ENCODE results near the gene CCDC92B. TPM values are rescaled to one million over a fixed set of nuclear protein-coding genes. Genes with fewer than 3 reads are reported as not detected.

CCDC92B gene
- total and polyA plus RNA-seq, 10 of the 15 experiments (the other 5 are each of a cell fraction or from before 2014, with no cell fraction given), result not detected

DNA sequence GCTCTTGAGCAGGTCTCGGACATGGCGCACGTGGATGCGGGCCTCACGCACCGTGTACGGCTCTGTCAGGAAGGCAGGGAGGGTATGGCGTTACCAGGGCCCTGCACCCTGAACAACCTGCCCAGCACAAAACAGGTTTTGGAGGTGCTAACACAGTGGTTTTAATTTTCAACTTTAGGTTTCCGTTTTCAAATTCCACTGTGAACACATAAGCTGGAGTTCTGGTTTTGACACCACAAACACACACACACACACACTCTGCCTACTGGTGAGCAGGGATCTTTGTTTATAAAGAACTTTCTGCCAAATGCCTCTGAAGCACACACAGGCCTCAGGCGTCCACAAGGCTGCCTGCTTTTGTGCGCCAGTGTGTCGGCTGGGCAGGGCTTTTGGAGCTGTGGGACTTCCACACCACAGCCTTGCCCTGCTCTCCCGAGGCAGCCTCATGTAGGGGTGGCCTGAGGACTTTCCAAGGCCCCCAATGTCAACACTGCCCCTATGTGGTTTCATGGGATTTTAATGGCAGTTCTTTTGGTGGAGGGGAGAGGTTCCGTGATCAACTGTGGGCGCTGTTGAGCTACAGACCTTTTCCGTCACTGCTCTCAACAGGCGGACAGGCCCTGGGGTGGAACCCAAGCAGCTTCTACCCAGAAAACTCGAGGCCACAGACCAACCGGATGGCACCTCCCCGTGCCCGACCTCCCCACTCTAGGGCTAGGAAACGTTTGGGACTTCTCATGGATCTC is 47.3 kb downstream of the CCDC92B start:
- Histone ChIP-seq H3K79me2 (ENCODE audit: control insufficient read depth, insufficient read depth, low read length) (peaks cover 21% of the 10 kb centered on the region), H3K4me1 (ENCODE audit: control insufficient read depth, insufficient read depth, low read length) (no peaks in the 10 kb centered on the region), H2AFZ (ENCODE audit: control insufficient read depth, low read depth, low read length) (no peak overlapping the region), H3K4me3 (no peak overlapping the region), H3K9me3 (replicated peaks; ENCODE audit: control insufficient read depth, insufficient read depth, low read length) (no peaks in the 10 kb centered on the region), H3K36me3 (ENCODE audit: control insufficient read depth in 2 of 2, insufficient read depth in 2 of 2, low read length in 1 of 2) (peaks cover 9 to 58% of the 10 kb centered on the region in 2 experiments; a peak in 3 of 4 replicates), H3K9ac (ENCODE audit: control insufficient read depth, insufficient read depth, low read length) (no peak overlapping the region), H3K27ac (ENCODE audit: control insufficient read depth, insufficient read depth) (no peak overlapping the region), H3K4me2 (ENCODE audit: control insufficient read depth, insufficient read depth) (no peak overlapping the region), H3K27me3 (replicated peaks in 1 of 2; ENCODE audit: control insufficient read depth in 2 of 2, insufficient read depth in 2 of 2, low read length in 1 of 2) (no peaks in the 10 kb centered on the region), H4K20me1 (ENCODE audit: control insufficient read depth, insufficient read depth) (peaks cover 5% of the 10 kb centered on the region; the same call in 1 of the 2 replicates)
- POLR2A ChIA-PET, result no interaction called here
- BruUV-seq (replicated peaks), result no TSS peak
- ATAC-seq, result no peak
- 88% methylated on average over 22 of the region's 22 CpGs for WGBS (ENCODE audit: insufficient coverage, insufficient replicate concordance, low lambda C conversion rate, missing lambda C conversion rate)
- CTCF ChIA-PET, result no interaction called here
- no peak for TF ChIP-seq CREB1 (IDR thresholded peaks at IDR 0.05; ENCODE audit: low read depth)
- no peak for TF ChIP-seq YY1 (IDR thresholded peaks at IDR 0.05; ENCODE audit: low read depth, low read length)
- no peak for TF ChIP-seq ZBED1 (IDR thresholded peaks at IDR 0.05; ENCODE audit: borderline replicate concordance)
- no peak for TF ChIP-seq SMC3 (IDR thresholded peaks at IDR 0.05; ENCODE audit: borderline replicate concordance, low read length)
- TF ChIP-seq, protein P1, sequence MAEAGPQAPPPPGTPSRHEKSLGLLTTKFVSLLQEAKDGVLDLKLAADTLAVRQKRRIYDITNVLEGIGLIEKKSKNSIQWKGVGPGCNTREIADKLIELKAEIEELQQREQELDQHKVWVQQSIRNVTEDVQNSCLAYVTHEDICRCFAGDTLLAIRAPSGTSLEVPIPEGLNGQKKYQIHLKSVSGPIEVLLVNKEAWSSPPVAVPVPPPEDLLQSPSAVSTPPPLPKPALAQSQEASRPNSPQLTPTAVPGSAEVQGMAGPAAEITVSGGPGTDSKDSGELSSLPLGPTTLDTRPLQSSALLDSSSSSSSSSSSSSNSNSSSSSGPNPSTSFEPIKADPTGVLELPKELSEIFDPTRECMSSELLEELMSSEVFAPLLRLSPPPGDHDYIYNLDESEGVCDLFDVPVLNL (IDR thresholded peaks at IDR 0.05; ENCODE audit: low read depth, low read length), result no peak
- no peak for TF ChIP-seq RELA (IDR thresholded peaks at IDR 0.05; ENCODE audit: borderline replicate concordance, partially characterized antibody)
- TF ChIP-seq, protein P2, sequence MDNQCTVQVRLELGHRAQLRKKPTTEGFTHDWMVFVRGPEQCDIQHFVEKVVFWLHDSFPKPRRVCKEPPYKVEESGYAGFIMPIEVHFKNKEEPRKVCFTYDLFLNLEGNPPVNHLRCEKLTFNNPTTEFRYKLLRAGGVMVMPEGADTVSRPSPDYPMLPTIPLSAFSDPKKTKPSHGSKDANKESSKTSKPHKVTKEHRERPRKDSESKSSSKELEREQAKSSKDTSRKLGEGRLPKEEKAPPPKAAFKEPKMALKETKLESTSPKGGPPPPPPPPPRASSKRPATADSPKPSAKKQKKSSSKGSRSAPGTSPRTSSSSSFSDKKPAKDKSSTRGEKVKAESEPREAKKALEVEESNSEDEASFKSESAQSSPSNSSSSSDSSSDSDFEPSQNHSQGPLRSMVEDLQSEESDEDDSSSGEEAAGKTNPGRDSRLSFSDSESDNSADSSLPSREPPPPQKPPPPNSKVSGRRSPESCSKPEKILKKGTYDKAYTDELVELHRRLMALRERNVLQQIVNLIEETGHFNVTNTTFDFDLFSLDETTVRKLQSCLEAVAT (IDR thresholded peaks at IDR 0.05), result no peak
- no peak for TF ChIP-seq NFYB (IDR thresholded peaks at IDR 0.05; ENCODE audit: insufficient read depth, low read depth, low read length)
- no peak for TF ChIP-seq EZH2 (IDR thresholded peaks at IDR 0.05; ENCODE audit: borderline replicate concordance, control insufficient read depth, low read depth, low read length)
- TF ChIP-seq, protein P3, sequence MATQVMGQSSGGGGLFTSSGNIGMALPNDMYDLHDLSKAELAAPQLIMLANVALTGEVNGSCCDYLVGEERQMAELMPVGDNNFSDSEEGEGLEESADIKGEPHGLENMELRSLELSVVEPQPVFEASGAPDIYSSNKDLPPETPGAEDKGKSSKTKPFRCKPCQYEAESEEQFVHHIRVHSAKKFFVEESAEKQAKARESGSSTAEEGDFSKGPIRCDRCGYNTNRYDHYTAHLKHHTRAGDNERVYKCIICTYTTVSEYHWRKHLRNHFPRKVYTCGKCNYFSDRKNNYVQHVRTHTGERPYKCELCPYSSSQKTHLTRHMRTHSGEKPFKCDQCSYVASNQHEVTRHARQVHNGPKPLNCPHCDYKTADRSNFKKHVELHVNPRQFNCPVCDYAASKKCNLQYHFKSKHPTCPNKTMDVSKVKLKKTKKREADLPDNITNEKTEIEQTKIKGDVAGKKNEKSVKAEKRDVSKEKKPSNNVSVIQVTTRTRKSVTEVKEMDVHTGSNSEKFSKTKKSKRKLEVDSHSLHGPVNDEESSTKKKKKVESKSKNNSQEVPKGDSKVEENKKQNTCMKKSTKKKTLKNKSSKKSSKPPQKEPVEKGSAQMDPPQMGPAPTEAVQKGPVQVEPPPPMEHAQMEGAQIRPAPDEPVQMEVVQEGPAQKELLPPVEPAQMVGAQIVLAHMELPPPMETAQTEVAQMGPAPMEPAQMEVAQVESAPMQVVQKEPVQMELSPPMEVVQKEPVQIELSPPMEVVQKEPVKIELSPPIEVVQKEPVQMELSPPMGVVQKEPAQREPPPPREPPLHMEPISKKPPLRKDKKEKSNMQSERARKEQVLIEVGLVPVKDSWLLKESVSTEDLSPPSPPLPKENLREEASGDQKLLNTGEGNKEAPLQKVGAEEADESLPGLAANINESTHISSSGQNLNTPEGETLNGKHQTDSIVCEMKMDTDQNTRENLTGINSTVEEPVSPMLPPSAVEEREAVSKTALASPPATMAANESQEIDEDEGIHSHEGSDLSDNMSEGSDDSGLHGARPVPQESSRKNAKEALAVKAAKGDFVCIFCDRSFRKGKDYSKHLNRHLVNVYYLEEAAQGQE (IDR thresholded peaks at IDR 0.05; ENCODE audit: low read depth, low read length), result no peak
- TF ChIP-seq ZNF24 (IDR thresholded peaks at IDR 0.05), result no peak
- TF ChIP-seq FOS (IDR thresholded peaks at IDR 0.05; ENCODE audit: borderline replicate concordance, extremely low read depth, insufficient read length), result no peak
- TF ChIP-seq, protein P4, sequence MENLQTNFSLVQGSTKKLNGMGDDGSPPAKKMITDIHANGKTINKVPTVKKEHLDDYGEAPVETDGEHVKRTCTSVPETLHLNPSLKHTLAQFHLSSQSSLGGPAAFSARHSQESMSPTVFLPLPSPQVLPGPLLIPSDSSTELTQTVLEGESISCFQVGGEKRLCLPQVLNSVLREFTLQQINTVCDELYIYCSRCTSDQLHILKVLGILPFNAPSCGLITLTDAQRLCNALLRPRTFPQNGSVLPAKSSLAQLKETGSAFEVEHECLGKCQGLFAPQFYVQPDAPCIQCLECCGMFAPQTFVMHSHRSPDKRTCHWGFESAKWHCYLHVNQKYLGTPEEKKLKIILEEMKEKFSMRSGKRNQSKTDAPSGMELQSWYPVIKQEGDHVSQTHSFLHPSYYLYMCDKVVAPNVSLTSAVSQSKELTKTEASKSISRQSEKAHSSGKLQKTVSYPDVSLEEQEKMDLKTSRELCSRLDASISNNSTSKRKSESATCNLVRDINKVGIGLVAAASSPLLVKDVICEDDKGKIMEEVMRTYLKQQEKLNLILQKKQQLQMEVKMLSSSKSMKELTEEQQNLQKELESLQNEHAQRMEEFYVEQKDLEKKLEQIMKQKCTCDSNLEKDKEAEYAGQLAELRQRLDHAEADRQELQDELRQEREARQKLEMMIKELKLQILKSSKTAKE (IDR thresholded peaks at IDR 0.05; ENCODE audit: low read depth, poor library complexity, severe bottlenecking), result no peak
- TF ChIP-seq PAX5 (IDR thresholded peaks at IDR 0.05; ENCODE audit: borderline replicate concordance, low read depth, low read length), result no peak
- no peak for TF ChIP-seq SPI1 (IDR thresholded peaks at IDR 0.05; ENCODE audit: borderline replicate concordance, insufficient read depth, low read depth, low read length)
- SMC1A ChIA-PET (ENCODE audit: uncharacterized antibody, unreplicated experiment), result interaction anchor here (0.6 kb wide), 1 partner anchor 16 kb away, joined by 3 read pairs; no protein-coding TSS in a partner anchor
- in situ Hi-C loops (cut with MboI) (no loop called here), intact Hi-C loops (cut with micrococcal nuclease; ENCODE audit: unreplicated experiment) (no loop called here)
- no peak for DNase-seq (ENCODE audit: low read depth, low spot score)
- RAD21 ChIA-PET (ENCODE audit: unreplicated experiment), result no interaction called here
- FAIRE-seq, result no peak

Data from GM12878 (cell line).